BLaER1 (cell line): Measurements from ENCODE around the gene TMEM41B.
A peak's percentile ranks its signal among the peaks of the same experiment; 100 is the strongest.
"Not testable (repeated sequence)": the region's sequence is repeated elsewhere in the genome, so short reads cannot be mapped to it uniquely, and the experiment has no call there.

Experiments used
- H3K27ac ChIP-seq: shearing (Covaris generic); formaldehyde crosslinking; 2 replicates; pipeline ENCODE4 v1.8.1; 2022
- H3K27me3 ChIP-seq: shearing (Covaris generic); formaldehyde crosslinking; 2 replicates; pipeline ENCODE4 v1.8.1; 2022
- H3K36me3 ChIP-seq: shearing (Covaris generic); formaldehyde crosslinking; 2 replicates; pipeline ENCODE4 v1.8.1; 2022
- H3K4me1 ChIP-seq: shearing (Covaris generic); formaldehyde crosslinking; 2 replicates; pipeline ENCODE4 v1.8.1; 2022
- H3K4me2 ChIP-seq: shearing (Covaris generic); formaldehyde crosslinking; 2 replicates; pipeline ENCODE4 v1.8.1; 2022
- H3K4me3 ChIP-seq: shearing (Covaris generic); formaldehyde crosslinking; 2 replicates; pipeline ENCODE4 v1.8.1; 2022
- H3K9ac ChIP-seq: shearing (Covaris generic); formaldehyde crosslinking; 2 replicates; pipeline ENCODE4 v1.8.1; 2022
- H3K9me3 ChIP-seq: shearing (Covaris generic); formaldehyde crosslinking; 2 replicates; pipeline ENCODE4 v1.8.1; 2022
- H4K20me1 ChIP-seq: shearing (Covaris generic); formaldehyde crosslinking; 2 replicates; pipeline ENCODE4 v1.8.1; 2022
- Cebpa-rat ChIP-seq: shearing (Covaris generic); IDR thresholded peaks from 2 replicates; pipeline ENCODE4 v1.8.1; 2022

Gene TMEM41B

DNA sequence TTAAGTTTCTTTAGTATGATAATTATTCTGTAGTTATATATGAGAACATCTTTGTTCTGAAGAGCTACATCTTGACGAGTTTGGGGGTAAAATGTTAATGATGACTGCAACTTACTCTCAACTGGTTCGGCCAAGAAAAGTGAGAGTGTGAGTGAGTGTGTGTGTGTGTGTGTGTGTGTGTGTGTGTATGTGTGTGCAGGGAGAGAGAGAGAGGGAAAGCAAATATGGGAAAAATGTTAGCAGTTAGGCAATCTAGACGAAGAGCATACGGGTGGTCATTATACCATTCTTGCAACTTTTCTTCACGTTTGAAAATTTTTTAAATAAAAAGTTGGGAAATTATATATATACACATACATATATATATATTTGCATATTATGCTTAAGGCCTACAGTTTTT lies 18.3 kb upstream of the TMEM41B start:
- Histone ChIP-seq H3K4me1 (peaks cover 8% of the 10 kb centered on the region), H3K36me3 (no peaks in the 10 kb centered on the region), H4K20me1 (no peaks in the 10 kb centered on the region), H3K27me3 (no peaks in the 10 kb centered on the region), H3K9me3 (peaks cover 11% of the 10 kb centered on the region), H3K4me3 (no peak overlapping the region), H3K27ac (no peak overlapping the region), H3K4me2 (no peak overlapping the region), H3K9ac (no peak overlapping the region)
- TF ChIP-seq Cebpa-rat, result no peak

DNA sequence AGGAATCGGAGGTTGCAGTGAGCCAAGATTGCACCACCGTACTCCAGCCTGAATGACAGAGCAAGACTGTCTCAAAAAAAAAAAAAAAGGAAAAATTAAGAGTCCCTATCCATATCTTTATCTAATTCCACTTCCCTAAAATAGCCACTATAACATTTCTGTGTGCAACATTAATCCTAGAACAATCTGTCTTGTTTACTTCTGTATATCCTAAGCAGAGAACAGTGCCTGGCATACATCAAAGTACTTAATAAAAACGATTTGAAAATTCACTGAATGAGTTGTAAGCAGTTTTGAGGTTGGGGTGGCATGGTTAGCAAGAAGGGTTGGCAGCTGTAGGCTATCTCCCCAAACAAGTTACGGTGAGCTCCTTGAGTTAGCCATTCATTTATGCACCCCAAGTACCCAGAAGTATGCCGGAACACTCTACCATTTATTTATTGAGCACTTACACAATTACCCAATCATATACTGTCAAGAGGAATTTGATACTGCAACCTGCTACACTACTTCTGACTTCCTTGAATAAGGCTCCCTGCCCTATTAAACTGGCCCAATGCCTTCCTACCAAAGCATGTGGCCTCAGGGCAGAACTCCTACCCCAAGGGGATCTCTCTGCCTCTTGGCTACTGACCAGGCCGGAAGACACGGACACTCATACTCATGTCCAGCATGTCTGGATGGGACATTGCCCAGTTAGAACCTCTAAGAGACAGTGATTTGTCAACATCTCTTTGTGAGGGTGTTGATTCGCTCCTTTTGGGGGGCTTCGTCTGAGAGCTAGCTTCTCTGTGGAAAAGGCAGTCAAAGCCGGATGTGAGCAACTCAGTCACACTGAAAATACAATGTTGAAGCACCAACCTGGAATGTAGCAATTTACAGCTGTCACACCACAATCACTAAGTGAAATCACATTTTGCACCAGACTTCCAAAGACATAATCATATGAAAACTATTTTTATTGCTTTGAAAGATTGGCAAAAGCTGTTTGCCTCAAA lies 16.3 kb upstream of the TMEM41B start:
- Histone ChIP-seq H3K36me3 (no peaks in the 10 kb centered on the region), H3K4me2 (no peak overlapping the region), H3K27me3 (no peaks in the 10 kb centered on the region), H3K27ac (no peak overlapping the region), H3K4me3 (no peak overlapping the region), H4K20me1 (no peaks in the 10 kb centered on the region), H3K4me1 (peaks cover 8% of the 10 kb centered on the region), H3K9ac (no peak overlapping the region), H3K9me3 (peaks cover 11% of the 10 kb centered on the region)
- no peak for TF ChIP-seq Cebpa-rat

DNA sequence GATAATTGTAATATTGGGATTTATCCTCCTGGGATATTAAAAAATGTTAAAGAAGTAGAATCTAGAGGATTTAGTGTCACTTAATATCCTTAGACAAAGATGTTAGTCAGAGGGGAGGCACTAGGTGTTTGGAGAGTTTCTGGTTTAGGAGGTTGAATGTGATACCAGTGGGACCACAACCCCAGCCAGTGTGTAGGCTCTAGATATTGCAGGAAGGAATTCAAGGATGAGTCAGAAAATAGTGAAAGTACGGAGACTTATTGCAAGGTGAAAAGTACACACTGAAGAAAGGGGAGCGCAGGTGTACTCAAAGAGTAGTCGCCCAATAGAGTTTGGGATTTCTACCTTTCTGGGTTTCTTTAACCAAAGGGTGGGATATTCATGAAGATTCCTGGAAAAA lies 5.7 kb upstream of the TMEM41B start:
- Histone ChIP-seq H4K20me1 (no peaks in the 10 kb centered on the region), H3K9me3 (no peaks in the 10 kb centered on the region), H3K4me1 (peaks cover 4% of the 10 kb centered on the region), H3K27ac (no peak overlapping the region), H3K4me3 (no peak overlapping the region), H3K27me3 (peaks cover 9% of the 10 kb centered on the region), H3K36me3 (no peaks in the 10 kb centered on the region), H3K9ac (no peak overlapping the region), H3K4me2 (no peak overlapping the region)
- no peak for TF ChIP-seq Cebpa-rat

DNA sequence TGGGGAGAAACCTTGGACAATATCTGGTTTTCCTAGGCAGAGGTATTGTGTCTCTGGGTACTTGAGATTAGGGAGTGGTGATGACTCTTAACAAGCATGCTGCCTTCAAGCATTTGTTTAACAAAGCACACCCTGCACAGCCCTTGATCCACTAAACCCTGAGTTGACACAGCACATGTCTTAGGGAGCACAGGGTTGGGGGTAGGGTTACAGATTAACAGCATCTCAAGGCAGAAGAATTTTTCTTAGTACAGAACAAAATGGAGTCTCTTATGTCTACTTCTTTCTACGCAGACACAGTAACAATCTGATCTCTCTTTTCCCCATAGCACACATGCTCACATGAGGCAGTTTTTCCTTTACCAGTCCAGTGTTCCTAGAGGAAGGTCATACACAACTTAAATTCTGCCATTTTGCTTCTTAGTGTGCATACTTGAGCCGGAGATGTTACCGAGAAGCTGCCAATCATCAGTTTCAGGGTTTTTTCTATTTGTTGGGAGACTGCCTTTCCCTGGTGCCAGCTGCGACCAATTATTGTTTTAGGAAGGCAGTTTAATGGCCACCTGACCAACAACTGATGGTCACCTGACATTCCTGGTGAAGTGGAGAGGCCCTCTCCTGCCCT lies 5.1 kb upstream of the TMEM41B start:
- H3K4me2 ChIP-seq, H3K27ac ChIP-seq, H3K9me3 ChIP-seq, H3K9ac ChIP-seq, H4K20me1 ChIP-seq, H3K27me3 ChIP-seq, H3K4me3 ChIP-seq, H3K36me3 ChIP-seq, H3K4me1 ChIP-seq: not testable (repeated sequence)

DNA sequence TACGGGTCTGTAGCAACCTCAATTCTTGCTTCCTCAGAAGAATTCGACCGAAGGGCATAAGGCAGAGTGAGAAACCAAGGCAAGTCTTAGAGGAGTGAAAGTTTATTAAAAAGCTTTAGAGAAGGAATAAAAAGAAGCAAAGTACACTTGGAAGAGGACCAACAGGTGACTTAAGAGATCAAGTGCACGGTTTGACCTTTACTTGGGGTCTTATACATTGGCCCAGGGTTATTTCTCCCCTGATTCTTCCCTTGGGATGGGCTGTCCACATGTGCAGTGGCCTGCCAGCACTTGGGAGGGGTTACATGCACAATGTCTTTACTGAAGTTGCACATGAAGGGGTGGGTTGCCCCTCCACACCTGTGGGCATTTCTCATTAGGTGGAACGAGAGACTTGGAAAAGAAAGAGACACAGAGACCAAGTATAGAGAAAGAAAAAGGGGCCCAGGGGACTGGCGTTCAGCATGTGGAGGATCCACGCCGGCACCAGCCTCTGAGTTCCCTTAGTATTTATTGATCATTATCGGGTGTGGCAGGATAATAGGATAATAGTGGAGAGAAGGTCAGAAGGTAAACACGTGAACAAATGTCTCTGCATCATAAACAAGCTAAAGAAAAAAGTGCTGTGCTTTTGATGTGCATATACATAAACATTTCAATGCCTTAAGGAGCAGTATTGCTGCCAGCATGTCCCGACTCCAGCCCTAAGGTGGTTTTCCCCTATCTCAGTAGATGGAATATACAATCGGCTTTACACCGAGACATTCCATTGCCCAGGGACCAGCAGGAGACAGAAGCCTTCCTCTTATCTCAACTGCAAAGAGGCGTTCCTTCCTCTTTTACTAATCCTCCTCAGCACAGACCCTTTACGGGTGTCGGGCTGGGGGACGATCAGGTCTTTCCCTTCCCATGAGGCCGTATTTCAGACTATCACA lies 4.3 kb upstream of the TMEM41B start:
- not testable (repeated sequence) for H3K4me3 ChIP-seq, H3K36me3 ChIP-seq, H3K27me3 ChIP-seq, H3K4me2 ChIP-seq, H3K9ac ChIP-seq, H4K20me1 ChIP-seq, H3K9me3 ChIP-seq, H3K27ac ChIP-seq, H3K4me1 ChIP-seq

DNA sequence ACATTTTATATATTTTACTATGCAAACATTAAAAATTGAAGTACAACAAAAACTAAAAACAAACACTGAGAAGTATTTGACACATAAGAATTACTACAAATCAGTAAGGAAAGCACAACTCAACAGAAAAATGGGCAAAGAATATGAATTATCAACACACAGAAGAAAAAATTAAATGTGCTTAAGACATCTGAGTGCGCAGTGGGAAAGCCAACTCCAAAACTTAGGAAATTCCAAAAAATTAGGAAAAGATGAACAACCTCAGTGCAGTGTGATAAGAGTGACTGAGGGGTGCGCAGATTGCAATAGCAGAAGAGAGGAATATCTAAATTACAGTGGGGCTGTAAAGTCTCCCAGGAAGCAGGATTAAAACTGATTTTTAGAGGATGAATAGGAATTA lies 1.9 kb upstream of the TMEM41B start:
- peaks cover 25% of the 10 kb centered on the region; the same call in 1 of the 2 replicates for H4K20me1 ChIP-seq
- no peak overlapping the region for H3K4me2 ChIP-seq
- H3K27me3 ChIP-seq, result peaks cover 9% of the 10 kb centered on the region
- no peak overlapping the region for H3K4me3 ChIP-seq
- no peaks in the 10 kb centered on the region for H3K9me3 ChIP-seq
- no peaks in the 10 kb centered on the region for H3K36me3 ChIP-seq
- H3K4me1 ChIP-seq, result peaks cover 23% of the 10 kb centered on the region
- H3K27ac ChIP-seq, result no peak overlapping the region
- no peak overlapping the region for H3K9ac ChIP-seq
- TF ChIP-seq Cebpa-rat, result no peak

DNA sequence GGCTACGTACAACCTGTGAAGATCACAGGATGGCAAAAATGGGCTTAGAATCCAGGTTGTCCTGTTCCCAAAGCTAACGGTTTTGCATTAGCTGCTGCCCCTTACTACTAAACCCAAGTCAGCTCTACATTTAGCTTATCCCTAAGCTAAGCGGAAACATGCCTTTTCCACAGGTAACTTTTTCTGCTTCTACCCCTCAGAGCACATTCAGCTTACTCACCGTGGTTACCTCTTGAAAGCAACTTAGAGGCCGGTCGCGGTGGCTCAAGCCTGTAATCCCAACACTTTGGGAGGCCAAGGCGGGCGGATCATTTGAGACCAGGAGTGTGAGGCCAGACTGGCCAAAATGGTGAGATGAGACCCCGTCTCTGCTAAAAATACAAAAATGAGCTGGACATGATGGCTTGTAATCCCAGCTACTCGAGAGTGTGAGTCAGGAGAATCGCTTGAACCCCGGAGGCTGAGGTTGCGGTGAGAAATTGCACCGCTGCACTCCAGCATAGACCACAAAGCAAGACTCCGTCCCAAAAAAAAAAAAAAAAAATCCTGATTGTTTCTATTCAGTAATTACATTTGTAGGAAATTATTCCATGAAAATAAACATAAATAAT lies 790 bp upstream of the TMEM41B start:
- Histone ChIP-seq H3K27ac (peak overlapping the region; percentile 92), H3K9me3 (no peaks in the 10 kb centered on the region), H3K9ac (peak overlapping the region; percentile 81), H3K4me2 (peak overlapping the region; percentile 90), H4K20me1 (peaks cover 33% of the 10 kb centered on the region; the same call in 1 of the 2 replicates), H3K36me3 (0 out of 2 replicates have a peak, but pooled peaks cover 6% of the 10 kb centered on the region), H3K27me3 (peaks cover 9% of the 10 kb centered on the region), H3K4me1 (peaks cover 23% of the 10 kb centered on the region), H3K4me3 (peak overlapping the region; percentile 87)
- no peak for TF ChIP-seq Cebpa-rat

DNA sequence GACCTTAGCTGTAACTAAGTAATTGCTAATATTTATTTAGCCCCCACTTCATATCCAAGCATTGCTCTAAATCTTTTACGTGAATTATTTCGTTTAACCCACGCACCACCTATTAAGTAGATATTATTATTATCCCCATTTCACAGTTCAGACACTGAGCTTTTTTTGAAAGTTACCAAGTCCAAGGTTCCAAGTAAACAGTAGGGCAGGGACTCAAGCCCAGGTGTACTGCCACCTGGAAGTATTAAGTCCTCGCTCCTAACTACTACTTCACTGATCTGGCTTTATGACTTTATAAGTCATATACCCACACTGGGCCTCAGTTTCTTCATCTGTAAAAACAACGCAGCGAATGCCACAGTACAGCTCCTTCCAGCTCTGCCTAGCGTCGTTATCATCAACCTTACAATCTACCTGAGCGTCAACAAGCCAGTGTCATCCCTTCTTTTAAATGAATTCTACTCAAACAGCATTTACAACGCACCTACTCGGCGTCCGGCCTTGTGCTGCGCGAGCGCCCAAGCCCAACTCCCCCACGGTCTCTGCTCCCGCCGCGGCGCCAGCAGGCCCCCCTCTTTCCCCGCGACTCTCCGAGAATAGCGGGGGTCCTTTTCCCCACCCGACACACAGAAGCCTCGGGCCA lies 624 bp downstream of the TMEM41B start:
- peaks cover 13% of the 10 kb centered on the region; the same call in 1 of the 2 replicates for H3K36me3 ChIP-seq
- peaks cover 9% of the 10 kb centered on the region for H3K27me3 ChIP-seq
- no peak for TF ChIP-seq Cebpa-rat
- peak overlapping the region; percentile 92 for H3K9ac ChIP-seq
- H3K27ac ChIP-seq, result peak overlapping the region; percentile 92
- peak overlapping the region; percentile 87 for H3K4me3 ChIP-seq
- H3K4me2 ChIP-seq, result peak overlapping the region; percentile 89
- peaks cover 7% of the 10 kb centered on the region for H3K9me3 ChIP-seq
- H3K4me1 ChIP-seq, result peaks cover 23% of the 10 kb centered on the region
- peaks cover 33% of the 10 kb centered on the region; the same call in 1 of the 2 replicates for H4K20me1 ChIP-seq
